Measurements from ENCODE around the gene DNER. TPM values are rescaled to one million over a fixed set of nuclear protein-coding genes. Genes with fewer than 3 reads are reported as not detected.

DNER gene
- total RNA-seq, 3 donors from 2014 or later (not counting 1 experiment from before 2014, with no cell fraction given), result not detected

DNA sequence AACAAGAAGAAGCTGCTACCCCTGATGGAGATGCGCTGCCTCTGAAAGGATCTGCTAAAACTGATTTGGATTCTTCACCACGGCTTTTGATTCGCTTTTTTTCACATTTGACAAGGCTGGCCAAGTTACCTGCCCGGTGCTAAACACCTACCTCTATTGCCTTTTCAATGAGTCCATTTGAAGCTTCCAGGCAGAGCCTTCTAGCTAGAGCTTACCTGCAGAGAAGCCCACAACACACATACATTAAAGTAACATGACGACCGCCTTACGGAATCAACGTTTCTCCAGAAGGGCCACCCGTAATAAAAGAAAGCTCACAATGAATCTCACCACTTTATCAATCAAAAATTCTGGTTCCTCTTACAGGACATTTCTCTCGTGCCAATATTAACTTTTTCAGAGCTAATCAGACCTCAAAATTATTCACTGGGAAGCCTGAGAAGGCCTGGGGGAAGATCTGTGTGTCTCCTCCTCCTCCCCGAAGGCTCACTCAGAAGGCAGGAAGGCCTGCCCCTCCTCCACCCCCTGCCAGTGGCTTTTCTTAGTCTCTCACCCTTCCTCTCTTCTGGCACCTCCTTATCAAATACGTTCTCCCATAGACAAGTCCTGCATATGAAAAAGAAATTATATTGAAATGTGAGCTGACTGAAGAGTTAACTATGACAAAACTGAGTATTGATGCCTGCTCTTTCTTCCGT lies 171.0 kb downstream of the DNER start:
- Histone ChIP-seq H3K27ac (ENCODE audit: low read length) (no peak overlapping the region), H3K4me3 (ENCODE audit: low read length) (no peak overlapping the region), H3K9me3 (ENCODE audit: control insufficient read depth, insufficient read depth, low read length) (no peaks in the 10 kb centered on the region), H3K4me1 (ENCODE audit: control insufficient read depth, insufficient read depth, low read length) (no peaks in the 10 kb centered on the region), H3K36me3 (ENCODE audit: control insufficient read depth, insufficient read depth, low read length) (no peaks in the 10 kb centered on the region), H3K27me3 (ENCODE audit: control insufficient read depth, insufficient read depth, low read length) (no peaks in the 10 kb centered on the region)
- TF ChIP-seq, protein P1, sequence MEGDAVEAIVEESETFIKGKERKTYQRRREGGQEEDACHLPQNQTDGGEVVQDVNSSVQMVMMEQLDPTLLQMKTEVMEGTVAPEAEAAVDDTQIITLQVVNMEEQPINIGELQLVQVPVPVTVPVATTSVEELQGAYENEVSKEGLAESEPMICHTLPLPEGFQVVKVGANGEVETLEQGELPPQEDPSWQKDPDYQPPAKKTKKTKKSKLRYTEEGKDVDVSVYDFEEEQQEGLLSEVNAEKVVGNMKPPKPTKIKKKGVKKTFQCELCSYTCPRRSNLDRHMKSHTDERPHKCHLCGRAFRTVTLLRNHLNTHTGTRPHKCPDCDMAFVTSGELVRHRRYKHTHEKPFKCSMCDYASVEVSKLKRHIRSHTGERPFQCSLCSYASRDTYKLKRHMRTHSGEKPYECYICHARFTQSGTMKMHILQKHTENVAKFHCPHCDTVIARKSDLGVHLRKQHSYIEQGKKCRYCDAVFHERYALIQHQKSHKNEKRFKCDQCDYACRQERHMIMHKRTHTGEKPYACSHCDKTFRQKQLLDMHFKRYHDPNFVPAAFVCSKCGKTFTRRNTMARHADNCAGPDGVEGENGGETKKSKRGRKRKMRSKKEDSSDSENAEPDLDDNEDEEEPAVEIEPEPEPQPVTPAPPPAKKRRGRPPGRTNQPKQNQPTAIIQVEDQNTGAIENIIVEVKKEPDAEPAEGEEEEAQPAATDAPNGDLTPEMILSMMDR (IDR thresholded peaks at IDR 0.05), result no peak
- Mint-ChIP-seq H3K36me3 (no peaks in the 10 kb centered on the region), H3K27me3 (ENCODE audit: low read depth in 2 of 2) (peaks cover 0 to 4% of the 10 kb centered on the region in 2 donors), H3K4me1 (no peaks in the 10 kb centered on the region), H3K9me3 (no peaks in the 10 kb centered on the region), H3K4me3 (no peak overlapping the region), H3K27ac (no peak overlapping the region)
- ATAC-seq (no peak), DNase-seq (no peak)
- WGBS (ENCODE audit: insufficient coverage), result 93% methylated on average over 12 of the region's 13 CpGs
- intact Hi-C loops (cut with micrococcal nuclease), result no loop called here

DNA sequence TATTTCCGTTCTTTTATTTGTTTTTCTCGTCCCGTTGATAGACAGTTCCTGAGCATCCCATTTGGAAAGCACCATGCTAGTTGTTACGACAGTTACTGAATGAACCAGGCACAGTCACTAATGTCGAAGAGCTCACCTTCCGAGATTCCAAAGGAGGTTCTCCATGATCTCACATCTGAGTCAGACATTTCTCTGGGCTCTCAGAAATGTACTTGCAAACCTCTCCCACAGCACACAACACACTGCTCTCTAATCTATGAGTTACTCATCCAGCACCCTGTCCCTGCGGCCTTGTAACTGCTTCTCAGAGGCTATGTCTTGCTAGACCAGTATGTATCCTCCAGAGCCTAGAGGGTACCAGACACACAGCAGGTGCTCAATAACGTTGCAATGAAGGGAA lies 174.7 kb downstream of the DNER start:
- H3K4me3 ChIP-seq (ENCODE audit: low read length), result no peak overlapping the region
- Mint-ChIP-seq H3K4me3 (no peak overlapping the region), H3K27me3 (ENCODE audit: low read depth in 2 of 2) (peaks cover 0 to 4% of the 10 kb centered on the region in 2 donors), H3K4me1 (no peaks in the 10 kb centered on the region), H3K36me3 (no peaks in the 10 kb centered on the region), H3K27ac (no peak overlapping the region), H3K9me3 (no peaks in the 10 kb centered on the region)
- WGBS (ENCODE audit: insufficient coverage), result 91% methylated on average over 7 of the region's 8 CpGs
- H3K4me1 ChIP-seq (ENCODE audit: control insufficient read depth, insufficient read depth, low read length), result no peaks in the 10 kb centered on the region
- no peak overlapping the region for H3K27ac ChIP-seq (ENCODE audit: low read length)
- no peaks in the 10 kb centered on the region for H3K36me3 ChIP-seq (ENCODE audit: control insufficient read depth, insufficient read depth, low read length)
- H3K27me3 ChIP-seq (ENCODE audit: control insufficient read depth, insufficient read depth, low read length), result no peaks in the 10 kb centered on the region
- intact Hi-C loops (cut with micrococcal nuclease), result no loop called here
- DNase-seq, result no peak
- TF ChIP-seq, protein P1 (IDR thresholded peaks at IDR 0.05), result no peak
- ATAC-seq, result no peak
- no peaks in the 10 kb centered on the region for H3K9me3 ChIP-seq (ENCODE audit: control insufficient read depth, insufficient read depth, low read length)

DNA sequence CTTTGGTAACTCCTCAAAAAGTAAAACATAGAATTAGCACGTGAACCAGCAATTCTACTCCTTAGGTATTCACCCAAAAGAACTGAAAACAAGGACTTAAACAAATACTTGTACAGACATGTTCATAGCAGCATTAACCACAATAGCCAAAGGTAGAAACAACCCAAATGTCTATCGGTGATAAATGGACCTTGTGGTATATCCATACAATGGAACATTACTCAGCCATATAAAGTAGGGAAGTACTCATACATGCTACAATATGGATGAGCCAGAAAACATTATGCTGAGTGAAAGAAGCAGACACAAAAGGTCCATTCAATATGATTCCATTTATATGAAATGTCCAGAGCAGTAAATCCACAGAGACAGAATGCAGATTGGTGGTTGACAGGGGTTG lies 182.8 kb downstream of the DNER start:
- no peaks in the 10 kb centered on the region for H3K4me1 Mint-ChIP-seq
- no peak overlapping the region for H3K4me3 ChIP-seq (ENCODE audit: low read length)
- H3K27me3 Mint-ChIP-seq (ENCODE audit: low read depth in 2 of 2), result peaks cover 0 to 4% of the 10 kb centered on the region in 2 donors
- H3K9me3 ChIP-seq (ENCODE audit: control insufficient read depth, insufficient read depth, low read length), result no peaks in the 10 kb centered on the region
- no peaks in the 10 kb centered on the region for H3K36me3 Mint-ChIP-seq
- no peak overlapping the region for H3K27ac Mint-ChIP-seq
- no peaks in the 10 kb centered on the region for H3K4me1 ChIP-seq (ENCODE audit: control insufficient read depth, insufficient read depth, low read length)
- H3K27me3 ChIP-seq (ENCODE audit: control insufficient read depth, insufficient read depth, low read length), result no peaks in the 10 kb centered on the region
- no peaks in the 10 kb centered on the region for H3K36me3 ChIP-seq (ENCODE audit: control insufficient read depth, insufficient read depth, low read length)
- no peak overlapping the region for H3K27ac ChIP-seq (ENCODE audit: low read length)
- DNase-seq (no peak), ATAC-seq (no peak)
- WGBS (ENCODE audit: insufficient coverage), result 67% methylated on average over 1 of the region's 2 CpGs
- intact Hi-C loops (cut with micrococcal nuclease), result no loop called here
- no peak overlapping the region for H3K4me3 Mint-ChIP-seq
- H3K9me3 Mint-ChIP-seq, result peaks cover 2 to 8% of the 10 kb centered on the region in 2 donors
- TF ChIP-seq, protein P1 (IDR thresholded peaks at IDR 0.05), result no peak

DNA sequence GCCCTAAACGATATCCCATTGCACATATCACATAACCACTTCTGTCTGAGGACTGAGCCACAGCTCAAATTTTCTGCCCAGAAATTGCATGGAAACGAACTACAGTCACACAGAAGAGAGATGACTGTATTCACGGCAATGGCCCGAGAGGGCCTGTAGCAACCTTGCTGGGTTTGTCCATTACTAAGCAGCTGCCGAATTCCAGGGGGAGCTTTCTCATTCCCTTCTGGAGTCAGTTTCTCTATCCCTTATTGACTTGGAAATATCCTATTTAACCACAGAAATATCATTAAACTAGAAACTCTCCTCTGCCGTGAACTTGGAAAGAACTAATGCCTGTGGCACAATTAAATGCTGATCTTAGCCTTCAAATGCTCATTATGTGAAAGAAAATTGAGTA lies 183.9 kb downstream of the DNER start:
- Histone ChIP-seq H3K4me3 (ENCODE audit: low read length) (no peak overlapping the region), H3K9me3 (ENCODE audit: control insufficient read depth, insufficient read depth, low read length) (no peaks in the 10 kb centered on the region), H3K27ac (ENCODE audit: low read length) (no peak overlapping the region), H3K27me3 (ENCODE audit: control insufficient read depth, insufficient read depth, low read length) (no peaks in the 10 kb centered on the region), H3K4me1 (ENCODE audit: control insufficient read depth, insufficient read depth, low read length) (no peaks in the 10 kb centered on the region), H3K36me3 (ENCODE audit: control insufficient read depth, insufficient read depth, low read length) (no peaks in the 10 kb centered on the region)
- no peak overlapping the region for H3K4me3 Mint-ChIP-seq
- no peak for DNase-seq
- TF ChIP-seq, protein P1 (IDR thresholded peaks at IDR 0.05), result no peak
- no peak for ATAC-seq
- H3K27me3 Mint-ChIP-seq (ENCODE audit: low read depth in 2 of 2), result peaks cover 0 to 4% of the 10 kb centered on the region in 2 donors
- intact Hi-C loops (cut with micrococcal nuclease), result no loop called here
- H3K4me1 Mint-ChIP-seq, result no peaks in the 10 kb centered on the region
- no peaks in the 10 kb centered on the region for H3K36me3 Mint-ChIP-seq
- peaks cover 2 to 8% of the 10 kb centered on the region in 2 donors for H3K9me3 Mint-ChIP-seq
- WGBS (ENCODE audit: insufficient coverage), result 85% methylated on average over 6 of the region's 6 CpGs
- no peak overlapping the region for H3K27ac Mint-ChIP-seq

Measured in natural killer cell (primary cell).